Measurements from ENCODE around the gene PLPPR1. TPM values are rescaled to one million over a fixed set of nuclear protein-coding genes. Genes with fewer than 3 reads are reported as not detected.
"Not testable (repeated sequence)": the region's sequence is repeated elsewhere in the genome, so short reads cannot be mapped to it uniquely, and the experiment has no call there.

Gene PLPPR1
- total RNA-seq, 1 experiment from 2014 or later: not detected

GRCh38 chr9:101121836-101122399 lies 93.4 kb downstream of the PLPPR1 start:
- Histone ChIP-seq H3K27me3 (replicated peaks; ENCODE audit: insufficient read depth, low read depth, low read length, poor library complexity) (no peaks in the 10 kb centered on the region), H3K36me3 (ENCODE audit: insufficient read depth, low read length, poor library complexity, severe bottlenecking) (no peaks in the 10 kb centered on the region), H3K4me1 (ENCODE audit: insufficient read depth, low read length, poor library complexity, severe bottlenecking) (no peaks in the 10 kb centered on the region), H3K27ac (ENCODE audit: low read depth, low read length, poor library complexity, severe bottlenecking) (no peak overlapping the region), H3K4me3 (ENCODE audit: low read depth, low read length, poor library complexity, severe bottlenecking) (no peak overlapping the region), H3K9me3 (ENCODE audit: low read depth, low read length, poor library complexity, severe bottlenecking) (peaks cover 3% of the 10 kb centered on the region)
- POLR2A ChIA-PET (ENCODE audit: low non-redundant PET): no interaction called here
- CTCF ChIA-PET: no interaction called here
- TF ChIP-seq CTCF (conservative IDR thresholded peaks at IDR 0.05; ENCODE audit: low read depth, low read length) (no peak), EZH2 (IDR thresholded peaks at IDR 0.05; ENCODE audit: borderline replicate concordance, low read depth, low read length, poor library complexity, severe bottlenecking) (no peak)
- intact Hi-C loops (cut with micrococcal nuclease; ENCODE audit: unreplicated experiment): no loop called here
- no TSS peak for BruUV-seq (replicated peaks)
- peak; percentile 4 for DNase-seq (ENCODE audit: low spot score)

GRCh38 chr9:101126556-101126955 lies 98.0 kb downstream of the PLPPR1 start:
- H3K36me3 ChIP-seq (ENCODE audit: insufficient read depth, low read length, poor library complexity, severe bottlenecking): no peaks in the 10 kb centered on the region
- BruUV-seq (replicated peaks): no TSS peak
- ChIA-PET CTCF (no interaction called here), POLR2A (ENCODE audit: low non-redundant PET) (no interaction called here)
- intact Hi-C loops (cut with micrococcal nuclease; ENCODE audit: unreplicated experiment): no loop called here
- no peak for TF ChIP-seq CTCF (conservative IDR thresholded peaks at IDR 0.05; ENCODE audit: low read depth, low read length)
- TF ChIP-seq EZH2 (IDR thresholded peaks at IDR 0.05; ENCODE audit: borderline replicate concordance, low read depth, low read length, poor library complexity, severe bottlenecking): no peak
- no peaks in the 10 kb centered on the region for H3K27me3 ChIP-seq (replicated peaks; ENCODE audit: insufficient read depth, low read depth, low read length, poor library complexity)
- DNase-seq (ENCODE audit: low spot score): no peak
- no peak overlapping the region for H3K27ac ChIP-seq (ENCODE audit: low read depth, low read length, poor library complexity, severe bottlenecking)
- H3K4me1 ChIP-seq (ENCODE audit: insufficient read depth, low read length, poor library complexity, severe bottlenecking): no peaks in the 10 kb centered on the region
- peaks cover 3% of the 10 kb centered on the region for H3K9me3 ChIP-seq (ENCODE audit: low read depth, low read length, poor library complexity, severe bottlenecking)
- H3K4me3 ChIP-seq (ENCODE audit: low read depth, low read length, poor library complexity, severe bottlenecking): no peak overlapping the region

GRCh38 chr9:101127369-101127768 lies 98.8 kb downstream of the PLPPR1 start:
- H3K27me3 ChIP-seq (replicated peaks; ENCODE audit: insufficient read depth, low read depth, low read length, poor library complexity); BruUV-seq (replicated peaks); CTCF ChIA-PET; H3K4me1 ChIP-seq (ENCODE audit: insufficient read depth, low read length, poor library complexity, severe bottlenecking); POLR2A ChIA-PET (ENCODE audit: low non-redundant PET); H3K36me3 ChIP-seq (ENCODE audit: insufficient read depth, low read length, poor library complexity, severe bottlenecking); H3K4me3 ChIP-seq (ENCODE audit: low read depth, low read length, poor library complexity, severe bottlenecking); H3K27ac ChIP-seq (ENCODE audit: low read depth, low read length, poor library complexity, severe bottlenecking); DNase-seq (ENCODE audit: low spot score); H3K9me3 ChIP-seq (ENCODE audit: low read depth, low read length, poor library complexity, severe bottlenecking); intact Hi-C loops (cut with micrococcal nuclease; ENCODE audit: unreplicated experiment): not testable (repeated sequence)

- Histone ChIP-seq H3K4me1 (ENCODE audit: insufficient read depth, low read length, poor library complexity, severe bottlenecking) (no peaks in the 10 kb centered on the region), H3K4me3 (ENCODE audit: low read depth, low read length, poor library complexity, severe bottlenecking) (no peak overlapping the region), H3K27ac (ENCODE audit: low read depth, low read length, poor library complexity, severe bottlenecking) (no peak overlapping the region), H3K9me3 (ENCODE audit: low read depth, low read length, poor library complexity, severe bottlenecking) (no peaks in the 10 kb centered on the region), H3K27me3 (replicated peaks; ENCODE audit: insufficient read depth, low read depth, low read length, poor library complexity) (no peaks in the 10 kb centered on the region), H3K36me3 (ENCODE audit: insufficient read depth, low read length, poor library complexity, severe bottlenecking) (no peaks in the 10 kb centered on the region)
- CTCF ChIA-PET: no interaction called here
- no TSS peak for BruUV-seq (replicated peaks)
- POLR2A ChIA-PET (ENCODE audit: low non-redundant PET): no interaction called here
- intact Hi-C loops (cut with micrococcal nuclease; ENCODE audit: unreplicated experiment): no loop called here
- DNase-seq (ENCODE audit: low spot score): no peak
- TF ChIP-seq CTCF (conservative IDR thresholded peaks at IDR 0.05; ENCODE audit: low read depth, low read length) (no peak), EZH2 (IDR thresholded peaks at IDR 0.05; ENCODE audit: borderline replicate concordance, low read depth, low read length, poor library complexity, severe bottlenecking) (no peak)
These were observed 100.1 kb downstream of the PLPPR1 start for GRCh38 chr9:101128623-101129022.
